HG03103 (cell line): ENCODE results near the gene PSMD6.

Experiments used
- ATAC-seq: cut with Tn5 transposase; IDR thresholded peaks from one replicate; pipeline ENCODE4 v1.9.1; 2021; ENCODE audit warnings: low read depth; ENCODE audit not compliant: unreplicated experiment

Gene PSMD6

GRCh38 chr3:64023187-64023860, at the start of gene PSMD6:
TSS of gene PSMD6 (minus strand) at chr3:64023494. CDS start at chr3:64023419, 75 bp downstream.
- peak; percentile 96 for ATAC-seq

- no peak for ATAC-seq
Observed at GRCh38 chr3:64072126-64072525, 48.8 kb upstream of the PSMD6 start.

- ATAC-seq, result no peak
Observed at GRCh38 chr3:64070704-64071103, 47.4 kb upstream of the PSMD6 start.

GRCh38 chr3:64067506-64068346, 44.4 kb upstream of the PSMD6 start:
- no peak for ATAC-seq

- ATAC-seq, result no peak
Observed at GRCh38 chr3:64064804-64065203, 41.5 kb upstream of the PSMD6 start.

GRCh38 chr3:64063983-64064438, 40.7 kb upstream of the PSMD6 start:
- no peak for ATAC-seq

GRCh38 chr3:64063207-64063982, 40.1 kb upstream of the PSMD6 start:
- no peak for ATAC-seq

GRCh38 chr3:64061628-64062027, 38.3 kb upstream of the PSMD6 start:
- no peak for ATAC-seq

GRCh38 chr3:64059484-64060175, 36.3 kb upstream of the PSMD6 start:
- ATAC-seq, result no peak

- no peak for ATAC-seq
Observed at GRCh38 chr3:64058566-64058965, 35.3 kb upstream of the PSMD6 start.

GRCh38 chr3:64057231-64057630, 33.9 kb upstream of the PSMD6 start:
- ATAC-seq, result no peak

GRCh38 chr3:64056606-64057180, 33.4 kb upstream of the PSMD6 start:
- no peak for ATAC-seq

GRCh38 chr3:64055076-64055475, 31.8 kb upstream of the PSMD6 start:
- ATAC-seq, result no peak

- ATAC-seq, result no peak
Observed at GRCh38 chr3:64054488-64054887, 31.2 kb upstream of the PSMD6 start.

GRCh38 chr3:64053581-64053980, 30.3 kb upstream of the PSMD6 start:
- ATAC-seq, result no peak

GRCh38 chr3:64053117-64053516, 29.8 kb upstream of the PSMD6 start:
- ATAC-seq, result no peak

- no peak for ATAC-seq
Observed at GRCh38 chr3:64049832-64050231, 26.5 kb upstream of the PSMD6 start.

- no peak for ATAC-seq
Observed at GRCh38 chr3:64049136-64049535, 25.8 kb upstream of the PSMD6 start.

- no peak for ATAC-seq
Observed at GRCh38 chr3:64048631-64049061, 25.4 kb upstream of the PSMD6 start.

GRCh38 chr3:64047787-64048186, 24.5 kb upstream of the PSMD6 start:
- no peak for ATAC-seq
